Fibroblast of the conjunctiva (primary cell): ENCODE data around the gene TRIML1.
"Not testable (repeated sequence)": the region's sequence is repeated elsewhere in the genome, so short reads cannot be mapped to it uniquely, and the experiment has no call there.

ENCODE experiments used
- DNase-seq: peaks from one replicate; pipeline ENCODE4 v3.0.0-alpha.2; 2010; ENCODE audit warnings: low read depth

The TRIML1 gene

GRCh38 chr4:188154668-188155405, 15.6 kb downstream of the TRIML1 start:
- DNase-seq: no peak

- DNase-seq: no peak
Measured at GRCh38 chr4:188158336-188158735, 19.1 kb downstream of the TRIML1 start.

- not testable (repeated sequence) for DNase-seq
Measured at GRCh38 chr4:188159513-188160226, 20.4 kb downstream of the TRIML1 start.

GRCh38 chr4:188160406-188160805, 21.2 kb downstream of the TRIML1 start:
- no peak for DNase-seq

GRCh38 chr4:188161167-188161566, 21.9 kb downstream of the TRIML1 start:
- DNase-seq: no peak

GRCh38 chr4:188162698-188163097, 23.5 kb downstream of the TRIML1 start:
- no peak for DNase-seq

- DNase-seq: no peak
Measured at GRCh38 chr4:188168726-188169373, 29.6 kb downstream of the TRIML1 start.

- DNase-seq: no peak
Measured at GRCh38 chr4:188171551-188171950, 32.3 kb downstream of the TRIML1 start.

- DNase-seq: no peak
Measured at GRCh38 chr4:188175288-188175687, 36.0 kb downstream of the TRIML1 start.

- no peak for DNase-seq
Measured at GRCh38 chr4:188177997-188178675, 38.9 kb downstream of the TRIML1 start.

- DNase-seq: no peak
Measured at GRCh38 chr4:188178806-188179205, 39.6 kb downstream of the TRIML1 start.

GRCh38 chr4:188187106-188187505, 47.9 kb downstream of the TRIML1 start:
- no peak for DNase-seq

- DNase-seq: no peak
Measured at GRCh38 chr4:188190461-188190860, 51.2 kb downstream of the TRIML1 start.

- DNase-seq: no peak
Measured at GRCh38 chr4:188194421-188194820, 55.2 kb downstream of the TRIML1 start.

- DNase-seq: no peak
Measured at GRCh38 chr4:188195389-188195985, 56.2 kb downstream of the TRIML1 start.

- no peak for DNase-seq
Measured at GRCh38 chr4:188196134-188196735, 57.0 kb downstream of the TRIML1 start.
